HCT116 (cell line): Measurements from ENCODE around the gene ATXN2. TPM values are rescaled to one million over a fixed set of nuclear protein-coding genes. Genes with fewer than 3 reads are reported as not detected.

ENCODE experiments used
- ATAC-seq: fragments of 200-7000 bp; cut with Tn5 transposase; 2 replicates; pipeline ENCODE4 v1.9.1; 2020; ENCODE audit warnings: mild to moderate bottlenecking, moderate library complexity
- BruUV-seq: library from RNA; stranded (reverse); fragments of 400-500 nt; replicated peaks from 2 replicates; lab custom pipeline; 2021; lab: Mats Ljungman, UMichigan
- CTCF ChIA-PET: fragments of 300-600 bp; sonication (Branson Sonifier 250); formaldehyde crosslinking; loops from one replicate; lab custom pipeline; 2021; ENCODE audit warnings: antibody characterized with exemption; lab: Charles Lee
- POLR2A ChIA-PET: fragments of 300-600, 350-600 bp; sonication (Branson Sonifier 250); formaldehyde crosslinking; loops from one replicate; lab custom pipeline; 2021; ENCODE audit warnings: antibody characterized with exemption; lab: Charles Lee
- RAD21 ChIA-PET, 2 experiments: fragments of 300-600 bp; sonication (Branson Sonifier 250); formaldehyde crosslinking; loops; one replicate each; lab custom pipeline; 2023; ENCODE audit warnings: low total read pairs in 2 of 2; ENCODE audit not compliant: uncharacterized antibody in 2 of 2, unreplicated experiment in 2 of 2, low non-redundant PET in 1 of 2; lab: Charles Lee
- DNase-seq: peaks from one replicate; pipeline ENCODE4 v3.0.0-alpha.2; 2010; ENCODE audit warnings: low read depth, low spot score
- H2AFZ ChIP-seq: fragments of 200-600 bp; shearing (Covaris generic), sonication (generic); 2 replicates; pipeline ENCODE4 v1.6.1; 2017; ENCODE audit warnings: low read depth, mixed run types, mixed read lengths, antibody characterized with exemption, low read length; ENCODE audit not compliant: poor library complexity, severe bottlenecking
- H3K27ac ChIP-seq: 2 replicates; pipeline ENCODE4 v1.5.1; 2012; ENCODE audit warnings: low read depth, low read length
- H3K27me3 ChIP-seq: fragments of 200-600 bp; sonication (generic); 2 replicates; pipeline ENCODE4 v1.6.1; 2016; ENCODE audit warnings: mixed run types, low read length, mixed read lengths; ENCODE audit not compliant: insufficient read depth
- H3K36me3 ChIP-seq, 2 experiments: fragments of 200-500 bp in 1 of 2; fragments of 200-600 bp in 1 of 2; sonication (Bioruptor generic) in 1 of 2; sonication (generic) in 1 of 2; 2 replicates each; pipeline versions ENCODE4 v1.5.1 to v1.6.1; 2014 to 2016; ENCODE audit warnings: low read length in 2 of 2, inconsistent platforms in 1 of 2, mixed read lengths in 1 of 2, mixed run types in 1 of 2; ENCODE audit not compliant: insufficient read depth in 2 of 2, control insufficient read depth in 1 of 2
- H3K4me1 ChIP-seq, 2 experiments: fragments of 200-600 bp in 1 of 2; sonication (generic) in 1 of 2; 2 replicates each; pipeline versions ENCODE4 v1.5.1 to v1.6.1; 2012 to 2017; ENCODE audit warnings: low read length in 2 of 2, inconsistent platforms in 1 of 2, mild to moderate bottlenecking in 1 of 2, mixed read lengths in 1 of 2, mixed run types in 1 of 2, moderate library complexity in 1 of 2; ENCODE audit not compliant: insufficient read depth in 2 of 2, control insufficient read depth in 1 of 2
- H3K4me2 ChIP-seq: fragments of 200-600 bp; sonication (generic); 2 replicates; pipeline ENCODE4 v1.6.1; 2017; ENCODE audit warnings: mixed run types, low read length, mixed read lengths
- H3K4me3 ChIP-seq, 2 experiments: fragments of 200-600 bp in 1 of 2; sonication (generic) in 1 of 2; replicated peaks in 1 of 2; 2 replicates each; pipeline ENCODE4 v1.5.1; 2011 to 2016; ENCODE audit warnings: low read length in 2 of 2, control low read depth in 1 of 2, low read depth in 1 of 2, mild to moderate bottlenecking in 1 of 2, mixed read lengths in 1 of 2, mixed run types in 1 of 2
- H3K79me2 ChIP-seq: fragments of 200-600 bp; sonication (generic); 2 replicates; pipeline ENCODE4 v1.6.1; 2017; ENCODE audit warnings: mild to moderate bottlenecking, mixed run types, low read length, moderate library complexity, mixed read lengths; ENCODE audit not compliant: insufficient read depth
- H3K9ac ChIP-seq: fragments of 200-600 bp; sonication (generic); 2 replicates; pipeline ENCODE4 v1.6.1; 2016; ENCODE audit warnings: low read length, mixed read lengths
- H3K9me2 ChIP-seq: fragments of 200-600 bp; sonication (generic), shearing (Covaris generic); 2 replicates; pipeline ENCODE4 v1.6.1; 2017; ENCODE audit warnings: mixed run types, mild to moderate bottlenecking, moderate library complexity; ENCODE audit not compliant: insufficient read depth
- H3K9me3 ChIP-seq, 2 experiments: fragments of 200-500 bp in 1 of 2; fragments of 200-600 bp in 1 of 2; sonication (Bioruptor generic) in 1 of 2; sonication (generic) in 1 of 2; 2 replicates each; pipeline ENCODE4 v1.6.1; 2014 to 2017; ENCODE audit warnings: low read length in 2 of 2, mixed read lengths in 2 of 2, inconsistent platforms in 1 of 2, low read depth in 1 of 2, mild to moderate bottlenecking in 1 of 2, mixed run types in 1 of 2, moderate library complexity in 1 of 2; ENCODE audit not compliant: control insufficient read depth in 1 of 2, insufficient read depth in 1 of 2
- H4K20me1 ChIP-seq: fragments of 200-600 bp; sonication (generic), shearing (Covaris generic); 2 replicates; pipeline ENCODE4 v1.6.1; 2017; ENCODE audit warnings: mixed run types, mild to moderate bottlenecking, moderate library complexity; ENCODE audit not compliant: insufficient read depth
- ATF3 ChIP-seq: IDR thresholded peaks from 2 replicates; pipeline ENCODE4 v1.6.1; 2012
- CBX3 ChIP-seq: IDR thresholded peaks from 2 replicates; pipeline ENCODE4 v1.6.1; 2012; ENCODE audit warnings: low read depth
- CEBPB ChIP-seq: IDR thresholded peaks from 2 replicates; pipeline ENCODE4 v1.6.1; 2012; ENCODE audit warnings: low read depth
- EZH2phosphoT487 ChIP-seq: fragments of 200-600 bp; IDR thresholded peaks from 2 replicates; pipeline ENCODE4 v1.6.1; 2018; ENCODE audit warnings: antibody characterized with exemption, borderline replicate concordance
- FOSL1 ChIP-seq: IDR thresholded peaks from 2 replicates; pipeline ENCODE4 v1.6.1; 2012; ENCODE audit warnings: low read depth
- JUND ChIP-seq: IDR thresholded peaks from 2 replicates; pipeline ENCODE4 v1.6.1; 2012
- MAX ChIP-seq: IDR thresholded peaks from 2 replicates; pipeline ENCODE4 v1.6.1; 2012
- POLR2A ChIP-seq: IDR thresholded peaks from 2 replicates; pipeline ENCODE4 v1.7.0; 2011; ENCODE audit warnings: borderline replicate concordance; ENCODE audit not compliant: insufficient read depth, insufficient read length; ENCODE audit errors: extremely low read depth
- POLR2AphosphoS5 ChIP-seq: IDR thresholded peaks from 2 replicates; pipeline ENCODE4 v1.6.1; 2011; ENCODE audit warnings: mild to moderate bottlenecking, low read depth, low read length, moderate library complexity
- REST ChIP-seq: IDR thresholded peaks from 2 replicates; pipeline ENCODE4 v1.6.1; 2012; ENCODE audit warnings: low read depth
- SIN3A ChIP-seq: IDR thresholded peaks from 2 replicates; pipeline ENCODE4 v1.6.1; 2012; ENCODE audit warnings: low read depth
- SP1 ChIP-seq: IDR thresholded peaks from 2 replicates; pipeline ENCODE4 v1.6.1; 2012; ENCODE audit warnings: low read depth
- SRF ChIP-seq: IDR thresholded peaks from 2 replicates; pipeline ENCODE4 v1.6.1; 2012; ENCODE audit warnings: low read depth
- TCF7L2 ChIP-seq: IDR thresholded peaks from 2 replicates; pipeline ENCODE4 v1.7.0; 2011; ENCODE audit warnings: borderline replicate concordance, inconsistent platforms; ENCODE audit not compliant: insufficient read depth, insufficient read length; ENCODE audit errors: extremely low read depth
- YY1 ChIP-seq: IDR thresholded peaks from 2 replicates; pipeline ENCODE4 v1.6.1; 2011; ENCODE audit warnings: low read length, low read depth, moderate library complexity, mild to moderate bottlenecking; ENCODE audit not compliant: insufficient replicate concordance; ENCODE audit errors: extremely low read depth
- ZFX ChIP-seq: fragments of 450-650 bp; IDR thresholded peaks from 2 replicates; pipeline ENCODE4 v1.6.1; 2017
- ZNF274 ChIP-seq: fragments of 200-500 bp; sonication (Bioruptor generic); IDR thresholded peaks from 2 replicates; pipeline ENCODE4 v1.6.1; 2014; ENCODE audit warnings: mild to moderate bottlenecking, low read depth, low read length, inconsistent platforms
- intact Hi-C: fragments of 100-400 bp; cut with micrococcal nuclease; formaldehyde crosslinking; loops from 2 replicates; pipeline ENCODE4 v1.10.0; 2022
- total RNA-seq: library from RNA; stranded (reverse); gene quantifications from one replicate; pipeline ENCODE4 v1.2.1, GENCODE V29; 2021; ENCODE audit not compliant: unreplicated experiment
- TF ChIP-seq, protein P1 (sequence below), 3 experiments: fragments of 200-600 bp in 1 of 3; sonication (generic) in 1 of 3; IDR thresholded peaks in 2 of 3; conservative IDR thresholded peaks in 1 of 3; 2 replicates each; pipeline ENCODE4 v1.5.1; 2012 to 2017; ENCODE audit warnings: low read depth in 2 of 3, low read length in 2 of 3, antibody characterized with exemption in 1 of 3, borderline replicate concordance in 1 of 3, control low read depth in 1 of 3, mild to moderate bottlenecking in 1 of 3, mixed read lengths in 1 of 3, mixed run types in 1 of 3, moderate library complexity in 1 of 3; ENCODE audit not compliant: insufficient read depth in 1 of 3

The ATXN2 gene
- total RNA-seq, 1 experiment from 2014 or later = 72.7 TPM

DNA sequence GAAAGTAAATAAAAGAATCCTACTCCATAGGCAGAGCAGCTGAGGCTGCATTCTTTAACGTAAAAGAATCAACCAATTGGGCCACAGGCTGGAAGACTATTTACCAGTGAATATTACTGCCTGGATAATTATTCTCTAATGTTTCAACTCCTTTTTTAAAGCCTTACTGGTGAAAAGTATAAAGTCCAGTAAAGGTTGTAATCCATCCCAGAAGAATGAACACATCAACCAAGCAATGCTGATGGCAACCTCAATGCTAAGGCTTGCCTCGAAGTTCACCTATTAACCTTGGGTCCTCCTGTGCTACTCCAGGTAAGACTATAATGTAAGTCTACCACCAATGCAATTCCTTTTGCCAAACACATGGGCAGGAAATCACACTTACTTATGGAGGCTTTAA lies 77.3 kb downstream of the ATXN2 start (continued):
- no peak for TF ChIP-seq POLR2A
- TF ChIP-seq TCF7L2 = no peak
- TF ChIP-seq EZH2phosphoT487 = no peak
- no peak for TF ChIP-seq ATF3
- TF ChIP-seq CEBPB = no peak
- TF ChIP-seq ZNF274 = no peak
- no peak for TF ChIP-seq CBX3
- no peak for TF ChIP-seq JUND
- TF ChIP-seq SP1 = no peak
- TF ChIP-seq, protein P1, sequence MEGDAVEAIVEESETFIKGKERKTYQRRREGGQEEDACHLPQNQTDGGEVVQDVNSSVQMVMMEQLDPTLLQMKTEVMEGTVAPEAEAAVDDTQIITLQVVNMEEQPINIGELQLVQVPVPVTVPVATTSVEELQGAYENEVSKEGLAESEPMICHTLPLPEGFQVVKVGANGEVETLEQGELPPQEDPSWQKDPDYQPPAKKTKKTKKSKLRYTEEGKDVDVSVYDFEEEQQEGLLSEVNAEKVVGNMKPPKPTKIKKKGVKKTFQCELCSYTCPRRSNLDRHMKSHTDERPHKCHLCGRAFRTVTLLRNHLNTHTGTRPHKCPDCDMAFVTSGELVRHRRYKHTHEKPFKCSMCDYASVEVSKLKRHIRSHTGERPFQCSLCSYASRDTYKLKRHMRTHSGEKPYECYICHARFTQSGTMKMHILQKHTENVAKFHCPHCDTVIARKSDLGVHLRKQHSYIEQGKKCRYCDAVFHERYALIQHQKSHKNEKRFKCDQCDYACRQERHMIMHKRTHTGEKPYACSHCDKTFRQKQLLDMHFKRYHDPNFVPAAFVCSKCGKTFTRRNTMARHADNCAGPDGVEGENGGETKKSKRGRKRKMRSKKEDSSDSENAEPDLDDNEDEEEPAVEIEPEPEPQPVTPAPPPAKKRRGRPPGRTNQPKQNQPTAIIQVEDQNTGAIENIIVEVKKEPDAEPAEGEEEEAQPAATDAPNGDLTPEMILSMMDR (IDR thresholded peaks at IDR 0.05 in 2 of 3, conservative IDR thresholded peaks at IDR 0.05 in 1 of 3; ENCODE audit: borderline replicate concordance in 1 of 3, insufficient read depth in 1 of 3, low read depth in 2 of 3, low read length in 2 of 3) = no peak
- TF ChIP-seq, all 23 proteins: peak for 0

DNA sequence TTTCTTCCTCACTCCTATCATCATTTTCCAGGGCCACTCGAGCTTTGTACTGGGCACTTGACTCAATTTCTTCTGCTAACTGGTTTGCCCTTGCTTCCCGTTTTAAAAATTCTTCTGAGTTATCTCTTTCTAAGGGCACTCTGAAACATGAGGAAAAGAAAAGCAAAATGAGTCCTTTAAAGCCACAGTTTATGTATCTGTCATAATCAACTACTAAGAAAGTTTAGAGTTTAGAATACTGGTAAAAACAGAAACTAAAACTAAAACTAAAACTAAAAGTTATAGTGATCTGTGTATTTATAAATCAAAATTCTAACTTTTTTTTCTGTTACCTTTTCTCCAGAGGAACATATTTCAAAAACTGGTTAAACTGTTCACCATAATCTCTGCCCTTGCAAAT lies 79.2 kb downstream of the ATXN2 start:
- no peak for ATAC-seq
- POLR2A ChIA-PET = no interaction called here
- no peak for TF ChIP-seq ZFX
- TF ChIP-seq SIN3A = no peak
- no peak for TF ChIP-seq POLR2AphosphoS5
- no peak for TF ChIP-seq REST
- TF ChIP-seq FOSL1 = no peak
- TF ChIP-seq SRF = no peak
- no peak for TF ChIP-seq EZH2phosphoT487
- no peak for TF ChIP-seq ATF3
- TF ChIP-seq CBX3 = no peak
- no peak for TF ChIP-seq MAX
- TF ChIP-seq, protein P1 (IDR thresholded peaks at IDR 0.05 in 2 of 3, conservative IDR thresholded peaks at IDR 0.05 in 1 of 3; ENCODE audit: borderline replicate concordance in 1 of 3, insufficient read depth in 1 of 3, low read depth in 2 of 3, low read length in 2 of 3) = no peak
- no peak for TF ChIP-seq YY1
- TF ChIP-seq ZNF274 = no peak

More for the DNA sequence above, 79.2 kb downstream of the ATXN2 start:
- H3K79me2 ChIP-seq = peaks cover 4% of the 10 kb centered on the region; the same call in 1 of the 2 replicates
- H3K4me2 ChIP-seq = no peak overlapping the region
- intact Hi-C loops = no loop called here
- no peak overlapping the region for H3K27ac ChIP-seq
- H3K9me2 ChIP-seq = no peaks in the 10 kb centered on the region
- DNase-seq = no peak
- no peaks in the 10 kb centered on the region for H3K27me3 ChIP-seq
- no peaks in the 10 kb centered on the region for H3K9me3 ChIP-seq
- no peak overlapping the region for H3K4me3 ChIP-seq
- BruUV-seq = no TSS peak
- H3K36me3 ChIP-seq = peaks cover 34 to 43% of the 10 kb centered on the region in 2 experiments
- H3K9ac ChIP-seq = no peak overlapping the region
- CTCF ChIA-PET = no interaction called here
- H4K20me1 ChIP-seq = no peaks in the 10 kb centered on the region
- H2AFZ ChIP-seq = no peak overlapping the region
- RAD21 ChIA-PET = no interaction called here
- no peaks in the 10 kb centered on the region for H3K4me1 ChIP-seq
